GM23248 (cell line): Measurements from ENCODE around the gene CNP.

ENCODE experiments used
- EZH2 ChIP-seq: fragments of 200-600 bp; sonication (generic); IDR thresholded peaks from 2 replicates; pipeline ENCODE4 v1.6.1; 2018; ENCODE audit warnings: antibody characterized with exemption, mild to moderate bottlenecking; ENCODE audit not compliant: insufficient read depth, poor library complexity, severe bottlenecking
- EZH2phosphoT487 ChIP-seq: fragments of 200-600 bp; sonication (generic); IDR thresholded peaks from 2 replicates; pipeline ENCODE4 v1.6.1; 2018; ENCODE audit warnings: antibody characterized with exemption, moderate library complexity, mild to moderate bottlenecking, low read depth; ENCODE audit not compliant: insufficient read depth

- TF ChIP-seq EZH2 = no peak
- no peak for TF ChIP-seq EZH2phosphoT487
These were observed 59.3 kb downstream of the CNP start for GRCh38 chr17:42025936-42026335.
